Measurements from ENCODE around the gene APOC1.

APOC1 gene

GRCh38 chr19:44960906-44961728 lies 46.7 kb downstream of the APOC1 start:
- no peak for DNase-seq (ENCODE audit: insufficient read length, low spot score)
- TF ChIP-seq CTCF (IDR thresholded peaks at IDR 0.05; ENCODE audit: insufficient read depth, missing control alignments): no peak
- no peak for FAIRE-seq

GRCh38 chr19:44961821-44962220 lies 47.4 kb downstream of the APOC1 start:
- no peak for DNase-seq (ENCODE audit: insufficient read length, low spot score)
- no peak for FAIRE-seq
- TF ChIP-seq CTCF (IDR thresholded peaks at IDR 0.05; ENCODE audit: insufficient read depth, missing control alignments): no peak

GRCh38 chr19:44968118-44968517 lies 53.7 kb downstream of the APOC1 start:
- no peak for DNase-seq (ENCODE audit: insufficient read length, low spot score)

GRCh38 chr19:44968670-44969069 lies 54.3 kb downstream of the APOC1 start:
- DNase-seq (ENCODE audit: insufficient read length, low spot score) (no peak), FAIRE-seq (no peak)
- no peak for TF ChIP-seq CTCF (IDR thresholded peaks at IDR 0.05; ENCODE audit: insufficient read depth, missing control alignments)

More at GRCh38 chr19:44968118-44968517, 53.7 kb downstream of the APOC1 start:
- no peak for TF ChIP-seq CTCF (IDR thresholded peaks at IDR 0.05; ENCODE audit: insufficient read depth, missing control alignments)
- no peak for FAIRE-seq
